Stimulated activated CD4-positive, alpha-beta T cell treated with anti-CD3 and anti-CD28 coated beads, Interleukin-15, amount 100 ng/mL, for 48 hours (primary cell): ENCODE data around the gene KLHL29.
A peak's percentile ranks its signal among the peaks of the same experiment; 100 is the strongest.
"Not testable (repeated sequence)": the region's sequence is repeated elsewhere in the genome, so short reads cannot be mapped to it uniquely, and the experiment has no call there.

Experiments
- DNase-seq, 2 donors: peaks; one replicate each; pipeline ENCODE4 v3.0.0-alpha.2; 2020; ENCODE audit warnings: low read depth in 2 of 2

KLHL29 gene

GRCh38 chr2:23384551-23385343 is at the start of gene KLHL29:
Gene KLHL29, plus strand, starts transcription at chr2:23385179. Its CDS starts 177,018 bp downstream, at chr2:23562197.
- DNase-seq = peak; percentile 57 to 62

GRCh38 chr2:23335550-23335949 is 49.4 kb upstream of the KLHL29 start:
- DNase-seq = no peak

- DNase-seq = no peak
These were observed 42.9 kb upstream of the KLHL29 start for GRCh38 chr2:23342075-23342474.

- DNase-seq = no peak
These were observed 39.0 kb upstream of the KLHL29 start for GRCh38 chr2:23346029-23346428.

GRCh38 chr2:23346781-23347180 is 38.2 kb upstream of the KLHL29 start:
- no peak for DNase-seq

GRCh38 chr2:23347471-23348092 is 37.4 kb upstream of the KLHL29 start:
- no peak for DNase-seq

- not testable (repeated sequence) for DNase-seq
These were observed 36.9 kb upstream of the KLHL29 start for GRCh38 chr2:23348093-23348481.

- DNase-seq = no peak
These were observed 35.5 kb upstream of the KLHL29 start for GRCh38 chr2:23349508-23349907.

GRCh38 chr2:23350041-23350791 is 34.8 kb upstream of the KLHL29 start:
- DNase-seq = no peak

- DNase-seq = no peak
These were observed 34.1 kb upstream of the KLHL29 start for GRCh38 chr2:23350792-23351355.

- DNase-seq = peak; percentile 39 to 45
These were observed 33.4 kb upstream of the KLHL29 start for GRCh38 chr2:23351388-23352141.

- DNase-seq = no peak
These were observed 30.4 kb upstream of the KLHL29 start for GRCh38 chr2:23354554-23354953.

- no peak for DNase-seq
These were observed 30.0 kb upstream of the KLHL29 start for GRCh38 chr2:23355001-23355400.

GRCh38 chr2:23356711-23357110 is 28.3 kb upstream of the KLHL29 start:
- DNase-seq = no peak

GRCh38 chr2:23359631-23360567 is 25.1 kb upstream of the KLHL29 start:
- DNase-seq = no peak

- DNase-seq = no peak
These were observed 24.3 kb upstream of the KLHL29 start for GRCh38 chr2:23360571-23361125.

GRCh38 chr2:23361152-23361551 is 23.8 kb upstream of the KLHL29 start:
- DNase-seq = no peak

GRCh38 chr2:23363268-23363667 is 21.7 kb upstream of the KLHL29 start:
- DNase-seq = no peak

GRCh38 chr2:23363831-23364230 is 21.1 kb upstream of the KLHL29 start:
- DNase-seq = no peak

GRCh38 chr2:23366720-23367119 is 18.3 kb upstream of the KLHL29 start:
- DNase-seq = no peak
